HTERT RPE-1 (cell line): ENCODE results near the gene PACRG.

Experiments
- in situ Hi-C: fragments of 300-500 bp; cut with MboI; formaldehyde crosslinking; loops from 4 replicates; pipeline ENCODE4 v1.14.3; 2020; ENCODE audit warnings: low sequenced_read_pairs

Gene PACRG

DNA sequence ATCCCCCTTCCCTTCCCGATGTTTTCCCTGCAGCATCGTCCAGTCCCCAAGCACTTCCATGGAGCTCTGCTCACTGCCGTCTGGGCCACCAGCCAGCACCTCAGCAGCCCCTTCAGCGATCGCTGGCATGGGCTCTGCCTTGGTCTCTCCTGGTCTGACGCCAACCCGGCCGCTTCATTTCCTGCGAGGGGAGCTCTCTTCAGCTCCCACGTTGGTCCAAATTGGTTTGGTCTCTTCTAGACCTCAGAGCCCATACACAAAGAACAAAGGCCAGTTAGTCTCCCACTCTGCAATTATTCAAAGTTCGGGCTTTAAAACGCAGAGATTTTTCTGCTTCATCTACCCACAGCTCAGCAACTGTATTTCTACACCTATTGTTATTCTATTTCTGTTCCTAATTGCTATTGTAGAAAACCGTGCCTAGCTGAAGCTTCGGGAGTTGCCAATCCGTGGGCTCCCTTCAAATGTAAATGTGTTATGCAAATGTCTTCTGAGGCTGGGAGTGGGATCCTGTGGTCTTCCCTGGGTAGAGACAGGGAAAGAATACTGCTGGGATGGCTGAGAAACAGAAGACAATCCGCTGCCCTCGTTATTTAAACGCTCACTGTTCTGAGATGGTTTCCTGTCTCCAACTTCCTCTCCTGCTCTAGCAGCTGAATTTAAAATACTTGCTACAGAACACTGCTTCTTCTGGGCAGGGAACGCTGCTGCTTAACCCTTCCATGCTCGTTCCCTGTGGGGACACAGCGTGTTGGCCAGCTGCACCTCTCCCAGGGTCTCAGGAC is 532.5 kb downstream of the PACRG start:
- in situ Hi-C loops = no loop called here

DNA sequence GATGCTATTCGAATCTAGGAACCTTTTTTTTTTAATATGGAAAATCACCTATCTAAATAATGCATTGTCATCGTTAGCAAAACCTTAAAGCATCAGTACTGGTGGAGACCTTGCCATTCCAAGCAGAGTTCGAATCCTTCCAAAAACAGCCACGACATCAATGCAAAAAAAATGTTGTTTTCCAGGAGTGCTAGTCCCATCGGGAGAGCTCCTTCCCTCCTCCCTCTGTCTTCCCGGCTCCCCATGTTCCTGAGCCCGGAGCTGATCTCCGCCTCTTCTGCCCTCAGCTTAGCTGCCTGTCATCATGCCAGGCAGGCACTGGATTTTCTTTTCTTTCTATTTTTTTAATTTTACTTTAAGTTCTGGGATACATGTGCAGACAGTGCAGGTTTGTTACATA is 533.1 kb downstream of the PACRG start:
- in situ Hi-C loops = no loop called here

DNA sequence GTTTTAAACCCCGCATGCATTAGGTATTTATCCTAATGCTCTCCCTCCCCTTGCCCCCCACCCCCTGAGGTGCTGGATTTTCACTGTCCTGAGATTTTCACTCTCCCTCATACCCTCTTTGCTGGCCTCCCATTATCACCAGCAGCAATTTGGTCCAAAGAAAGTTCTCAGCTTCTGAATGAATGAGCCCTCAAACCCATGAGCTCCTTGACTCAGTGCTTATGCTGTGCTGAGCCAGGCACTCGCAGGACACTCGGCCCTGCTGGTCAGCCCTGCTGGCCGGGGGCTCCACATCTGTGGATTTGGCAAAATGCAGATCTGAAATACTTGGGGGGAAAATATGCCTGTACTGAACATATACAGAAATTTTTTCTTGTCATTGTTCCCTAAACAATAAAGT is 533.6 kb downstream of the PACRG start:
- in situ Hi-C loops = no loop called here

DNA sequence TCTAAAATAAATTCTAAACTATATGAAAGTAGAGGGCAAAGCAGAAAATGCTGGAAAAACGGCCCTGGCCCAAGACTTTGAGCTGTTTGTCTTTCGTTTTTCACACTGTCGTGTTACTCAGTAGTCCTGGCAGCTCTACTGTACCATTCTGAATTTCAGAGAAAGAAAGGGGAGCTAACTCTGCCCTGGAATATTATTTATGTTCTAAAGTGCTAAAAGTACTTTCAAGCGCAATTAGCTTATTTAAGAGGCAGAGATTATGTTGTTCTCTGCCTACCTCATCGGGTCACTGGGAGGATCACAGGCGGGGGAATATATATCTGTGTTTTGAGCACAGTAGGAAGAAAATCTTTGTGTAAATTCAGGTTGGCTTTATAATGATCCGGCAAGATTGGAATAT is 534.3 kb downstream of the PACRG start:
- in situ Hi-C loops = no loop called here

DNA sequence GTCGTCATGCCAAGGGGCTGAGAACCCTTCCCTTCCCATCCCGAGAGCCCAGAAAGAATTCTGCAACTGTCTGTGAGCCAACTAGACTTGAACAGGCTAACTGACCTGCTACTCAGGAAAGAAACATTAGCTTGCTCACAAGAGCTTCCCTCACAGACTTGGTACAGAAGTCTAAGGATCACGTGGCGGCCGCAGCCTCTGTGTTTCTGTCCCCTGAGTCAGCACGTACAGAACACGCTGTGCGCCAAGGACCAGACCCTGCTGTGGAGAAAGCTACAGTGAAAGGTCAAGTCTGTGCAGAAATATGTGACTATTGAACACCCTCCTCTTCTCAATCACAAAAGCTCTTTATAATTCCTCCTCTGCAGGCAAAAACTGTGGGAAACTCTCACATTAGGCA is 535.4 kb downstream of the PACRG start:
- in situ Hi-C loops = no loop called here

DNA sequence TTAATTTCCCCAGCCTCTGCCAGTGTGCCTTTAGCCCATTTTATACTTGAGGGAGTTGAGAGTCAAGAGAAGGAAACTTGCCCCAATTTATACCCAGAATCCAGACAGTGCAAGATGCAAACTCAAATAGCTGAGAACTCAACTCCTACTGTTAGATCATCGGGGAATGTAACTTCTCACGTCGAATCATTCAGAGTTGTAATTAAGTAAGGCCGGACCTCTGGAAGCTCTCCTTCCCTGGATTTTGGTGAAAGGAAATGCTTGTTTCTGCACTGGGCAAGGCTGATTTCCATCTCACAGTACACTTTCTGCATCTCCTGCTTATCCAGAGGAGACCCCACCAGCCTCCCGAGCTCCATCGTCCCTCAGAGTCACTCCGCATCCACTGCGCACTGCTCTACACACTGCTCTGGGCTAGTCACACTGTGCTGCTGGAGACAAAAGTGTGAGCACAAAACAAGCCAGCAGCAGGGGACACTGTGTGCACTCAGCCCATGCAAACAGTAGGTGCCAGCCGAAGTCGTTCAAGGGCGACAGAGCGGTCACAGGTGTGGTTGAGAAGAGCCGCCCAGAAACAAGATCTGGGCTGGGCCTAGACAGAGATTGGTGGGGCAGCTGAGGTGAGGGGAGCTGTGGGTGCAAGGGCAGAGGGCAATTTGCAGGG is 536.4 kb downstream of the PACRG start:
- in situ Hi-C loops = no loop called here

DNA sequence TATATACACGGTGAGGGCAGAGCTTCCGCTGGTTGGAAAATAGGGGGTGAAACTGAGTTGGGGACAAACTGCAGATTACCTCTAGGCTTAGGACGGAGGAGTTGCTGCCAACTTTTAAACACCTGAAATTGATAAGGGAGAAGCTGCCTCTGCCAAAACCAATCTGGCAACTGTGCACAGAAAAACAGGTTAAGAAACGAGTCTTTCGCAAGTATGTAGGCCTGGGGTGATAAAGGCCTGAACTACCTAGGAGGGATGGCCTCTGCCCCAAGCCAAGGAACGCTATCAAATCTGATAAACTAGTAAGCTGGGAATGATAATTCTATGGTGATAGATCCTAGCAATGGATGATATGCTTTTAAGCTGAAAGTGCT is 536.9 kb downstream of the PACRG start:
- in situ Hi-C loops = no loop called here

DNA sequence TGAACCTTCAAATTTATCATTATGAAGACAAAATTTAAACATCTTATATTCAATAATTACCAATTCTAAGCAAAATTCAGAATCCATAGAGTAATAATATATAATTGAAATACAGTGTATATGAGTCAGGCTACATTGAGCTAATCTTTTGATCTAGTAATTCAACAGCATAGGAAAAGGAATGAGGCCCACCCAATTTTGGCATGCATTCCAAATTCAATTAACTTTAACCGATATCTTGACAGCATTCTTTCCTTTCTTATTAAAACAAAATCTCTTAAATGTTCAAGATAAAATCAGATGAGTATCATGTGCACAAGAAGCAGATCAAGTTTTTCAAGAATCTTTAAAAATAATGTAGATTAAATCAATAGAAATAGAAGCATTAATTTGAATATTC is 553.9 kb downstream of the PACRG start:
- in situ Hi-C loops = no loop called here

DNA sequence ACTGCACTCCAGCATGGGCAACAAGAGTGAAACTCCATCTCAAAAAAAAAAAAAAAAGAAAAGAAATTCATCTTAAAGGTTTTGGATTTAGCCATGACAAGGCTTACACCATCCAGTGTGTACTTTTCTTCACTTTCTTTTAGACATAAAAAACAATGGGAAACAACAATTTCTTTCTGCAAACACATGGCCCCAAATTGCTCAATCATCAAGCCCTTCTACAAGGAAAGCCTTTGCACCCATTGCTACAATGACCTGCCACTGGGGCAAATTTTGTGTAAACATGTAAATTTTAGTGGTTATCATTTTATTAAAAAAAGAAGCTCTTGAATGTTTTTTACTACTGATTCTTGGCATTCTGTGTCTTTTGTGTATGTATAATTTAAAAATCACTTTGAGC is 554.9 kb downstream of the PACRG start:
- in situ Hi-C loops = no loop called here

DNA sequence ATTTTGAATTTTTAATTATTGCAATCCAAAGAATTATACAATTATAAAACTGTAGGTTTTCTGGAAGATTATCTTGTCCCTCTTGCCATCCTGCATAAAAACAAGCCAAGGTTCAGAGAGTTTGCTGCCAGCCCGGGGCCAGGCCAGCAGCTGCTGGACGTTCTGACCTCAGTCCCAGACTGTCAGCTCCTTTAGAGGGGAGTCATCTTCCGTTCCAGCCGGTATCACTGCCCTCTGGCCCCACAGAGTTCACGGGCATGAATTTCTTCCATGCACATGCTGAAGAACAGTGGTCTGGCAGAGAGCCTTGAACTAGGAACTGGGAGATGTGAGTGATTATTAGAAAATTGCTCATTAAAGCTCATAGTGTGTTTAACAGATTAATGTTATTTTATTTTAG is 556.4 kb downstream of the PACRG start:
- in situ Hi-C loops = no loop called here

DNA sequence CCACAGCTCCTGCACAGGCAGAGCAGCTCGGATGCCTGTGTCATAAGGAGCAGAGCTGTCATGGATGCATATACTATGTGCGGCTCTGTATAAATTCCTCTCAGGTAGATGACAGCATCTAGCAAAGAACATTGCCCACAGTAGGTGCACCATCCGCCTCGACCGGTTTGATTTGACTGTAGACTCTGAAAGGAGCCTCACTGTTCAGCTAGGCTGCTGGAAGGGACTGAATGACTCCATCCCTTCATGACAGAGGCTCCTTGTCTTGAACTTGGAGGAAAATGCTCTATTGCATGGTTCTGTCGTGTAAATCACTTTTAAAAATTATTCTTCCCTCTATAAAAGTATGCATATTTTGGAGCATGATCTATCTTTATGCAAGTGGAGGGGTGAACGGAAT is 557.9 kb downstream of the PACRG start:
- in situ Hi-C loops = no loop called here

DNA sequence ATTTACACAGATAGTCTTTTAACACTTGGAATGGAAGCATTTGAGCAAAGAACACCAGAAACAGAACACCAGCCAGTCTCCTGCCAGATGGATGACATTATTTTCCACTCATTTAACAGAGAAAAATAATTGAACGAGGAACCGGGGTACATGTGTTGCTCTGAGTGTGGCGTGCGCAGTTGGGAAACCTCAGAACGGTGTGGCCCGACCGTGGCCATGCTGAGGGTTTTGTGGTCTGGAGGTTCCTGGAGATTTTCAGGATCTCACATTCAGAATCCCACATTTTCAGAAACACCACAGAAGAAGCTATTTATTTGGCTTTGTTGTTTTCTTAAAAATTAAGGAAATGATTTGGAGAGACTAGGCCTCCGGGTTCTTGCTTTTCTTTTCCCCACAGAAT is 559.9 kb downstream of the PACRG start:
- in situ Hi-C loops = no loop called here

DNA sequence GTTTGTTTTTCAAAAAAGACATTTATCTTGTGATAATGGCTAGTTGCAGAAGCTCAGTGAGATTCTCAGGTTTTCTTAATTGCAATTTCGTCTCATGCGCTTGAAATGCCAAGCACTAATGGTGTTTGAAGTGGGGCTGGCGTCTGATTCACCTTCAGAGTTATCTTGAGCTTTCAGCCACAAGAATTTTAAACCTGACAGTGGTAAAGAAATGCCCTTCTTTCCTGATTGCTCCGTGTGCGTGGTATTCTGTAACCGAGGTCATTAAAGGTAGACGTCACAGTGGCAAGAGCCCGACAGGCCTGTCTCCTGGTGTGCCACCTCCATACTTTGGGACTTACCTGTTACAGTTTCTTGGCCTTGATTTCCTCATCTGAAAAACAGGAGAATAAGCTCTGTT is 560.3 kb downstream of the PACRG start:
- in situ Hi-C loops = no loop called here

DNA sequence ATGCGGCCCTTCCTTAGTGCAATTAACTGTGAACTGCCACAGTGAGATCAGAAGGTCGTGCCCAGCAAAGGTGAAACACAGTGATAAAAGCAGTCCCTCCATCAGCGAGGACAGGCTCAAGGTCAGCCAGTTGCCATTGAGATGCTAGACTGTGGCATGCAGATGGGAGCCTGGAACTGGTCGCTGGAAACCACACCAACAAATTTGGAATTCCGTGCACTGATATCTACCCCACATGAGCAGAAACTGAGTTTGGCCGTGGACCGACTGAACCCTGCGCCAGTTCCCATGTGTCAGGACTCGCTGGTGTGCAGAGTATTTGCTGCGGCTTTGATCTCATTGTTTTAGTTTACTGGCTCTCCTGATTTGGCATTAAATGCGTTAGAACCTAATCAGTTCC is 561.1 kb downstream of the PACRG start:
- in situ Hi-C loops = no loop called here

DNA sequence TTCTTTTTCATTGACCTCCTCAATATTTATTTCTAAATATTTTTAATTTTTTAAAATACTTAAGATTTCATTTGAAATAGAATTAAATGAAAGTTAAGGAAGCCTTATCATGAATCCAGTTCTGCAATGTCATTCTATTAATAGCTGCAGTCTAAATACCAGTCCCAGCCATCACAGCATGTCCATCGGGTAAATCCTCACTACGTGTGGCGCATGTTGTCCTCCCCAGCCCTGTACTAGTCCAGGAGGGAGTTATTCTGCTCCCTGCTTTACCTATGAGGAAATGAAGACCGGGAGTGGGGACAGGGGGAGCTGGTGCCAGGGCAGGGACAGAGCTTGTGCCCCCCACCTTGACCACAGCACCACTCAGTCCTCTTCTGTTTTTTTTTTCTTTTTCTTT is 561.7 kb downstream of the PACRG start:
- in situ Hi-C loops = no loop called here

DNA sequence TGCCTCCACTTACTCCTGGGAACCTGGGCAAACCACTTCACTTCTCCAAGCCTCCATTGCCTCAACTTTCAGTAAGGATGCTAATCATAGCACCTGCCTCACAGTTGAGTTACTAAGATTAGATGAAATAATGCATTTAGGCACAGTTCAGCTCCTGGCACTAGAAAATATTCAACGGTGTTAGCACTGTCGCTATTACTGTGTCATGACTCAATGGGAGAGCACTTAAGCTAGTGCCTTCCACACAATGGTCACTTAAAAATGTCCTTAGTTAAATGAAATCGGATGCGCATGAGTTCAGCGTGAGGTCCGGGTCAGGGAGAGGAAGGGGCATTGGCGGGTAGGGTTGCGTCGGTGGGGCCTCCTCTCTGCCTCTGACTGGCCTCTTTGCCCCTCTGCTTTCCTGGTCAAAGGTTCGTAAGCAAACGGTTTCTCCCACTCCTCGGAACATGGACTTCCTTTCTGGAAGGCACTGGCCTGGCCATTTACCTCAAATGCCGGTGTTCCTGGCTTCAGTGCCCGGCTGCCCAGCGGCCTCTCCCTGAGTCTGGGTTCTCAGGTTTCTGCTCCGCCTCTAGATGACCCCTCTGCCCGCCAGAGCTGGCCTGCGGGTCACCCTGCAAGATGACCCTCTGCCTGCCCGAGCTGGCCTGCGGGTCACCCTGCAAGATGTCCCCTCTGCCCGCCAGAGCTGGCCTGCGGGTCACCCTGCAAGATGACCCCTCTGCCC is 562.9 kb downstream of the PACRG start:
- in situ Hi-C loops = no loop called here

DNA sequence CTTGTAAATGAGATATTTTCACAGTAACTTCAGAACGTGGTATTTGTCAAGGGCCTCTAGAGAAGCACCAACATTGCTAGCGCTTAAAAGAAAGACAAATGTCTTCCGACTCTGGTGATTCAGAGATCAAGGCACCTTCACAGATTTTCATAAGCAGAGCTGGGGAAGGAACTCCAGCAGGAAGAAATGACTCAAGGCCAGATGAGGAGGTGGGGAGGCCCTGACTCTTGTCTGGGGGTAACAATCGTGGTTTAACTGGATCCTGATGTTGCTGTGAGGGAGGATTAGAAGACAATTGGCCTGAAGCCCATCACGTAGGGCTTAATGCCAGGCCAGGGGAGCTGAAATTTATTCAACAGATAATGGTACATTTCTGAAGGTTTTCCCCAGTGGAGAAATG is 563.8 kb downstream of the PACRG start:
- in situ Hi-C loops = no loop called here

DNA sequence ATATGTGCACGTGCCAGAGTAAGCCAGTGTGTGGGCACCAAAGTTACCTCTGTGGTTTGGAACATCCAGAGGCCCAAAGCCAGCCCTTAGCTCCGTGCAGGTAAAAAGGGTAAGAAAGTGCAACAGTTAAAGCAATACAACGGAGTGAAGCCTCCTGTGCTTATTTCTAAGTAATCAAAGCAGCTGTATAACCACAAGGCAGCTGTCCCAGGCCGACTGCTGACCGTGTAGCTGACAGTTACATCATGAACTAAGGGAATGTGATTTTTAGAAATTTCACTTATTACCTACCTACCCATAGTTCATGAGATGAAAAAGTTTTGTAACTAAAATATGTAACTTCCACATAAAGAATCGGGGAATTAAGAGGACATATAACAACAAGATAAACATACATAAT is 565.5 kb downstream of the PACRG start:
- in situ Hi-C loops = no loop called here

DNA sequence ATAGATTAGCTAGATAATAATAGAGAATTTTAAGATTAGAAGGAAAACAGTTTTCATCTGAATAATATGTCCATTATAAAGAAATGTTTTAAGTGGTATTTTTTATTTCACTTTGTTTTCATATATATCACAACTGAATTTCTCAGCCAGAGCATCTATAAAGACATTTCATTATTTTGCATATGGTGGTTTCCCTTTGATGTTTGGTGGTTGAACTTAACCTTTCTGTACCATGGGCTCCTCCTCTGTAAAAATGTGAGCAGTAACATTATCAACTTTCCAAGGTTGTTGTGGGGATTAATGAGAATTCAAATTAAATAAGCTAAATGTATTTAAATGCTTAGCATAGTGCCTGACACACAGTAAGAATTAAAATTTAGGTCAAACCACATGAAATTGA is 567.0 kb downstream of the PACRG start:
- in situ Hi-C loops = no loop called here

DNA sequence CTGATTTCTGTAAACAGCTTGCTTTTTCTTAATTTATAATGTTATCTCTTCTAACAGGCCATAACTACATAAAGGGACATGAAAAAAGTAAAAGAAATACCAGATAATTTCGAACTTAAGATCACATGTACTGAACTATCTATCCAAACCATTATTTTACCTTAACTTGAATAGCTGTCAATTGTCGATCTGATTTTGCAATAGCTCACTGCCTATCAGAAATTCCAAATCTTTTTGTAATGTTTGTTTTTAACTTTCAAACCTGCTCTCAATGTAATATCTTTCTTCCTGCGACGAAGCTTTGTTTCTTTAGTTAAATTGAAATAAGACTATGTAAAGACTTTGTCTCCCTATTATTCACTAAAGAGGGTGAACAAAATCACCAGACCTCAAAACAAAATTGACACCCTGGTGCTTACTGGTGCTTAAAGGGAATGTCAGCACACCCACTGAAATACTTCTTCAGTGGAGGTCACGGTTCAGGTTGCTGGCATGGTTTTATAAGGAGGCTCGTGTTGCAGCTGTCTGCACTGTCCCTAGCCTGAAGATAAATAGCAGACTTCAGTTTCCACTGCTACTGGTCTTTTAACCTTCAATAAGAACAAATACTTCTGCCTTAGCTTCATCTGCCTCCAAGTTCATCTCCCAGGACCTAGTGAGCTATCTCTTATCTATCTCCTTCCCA is 569.2 kb downstream of the PACRG start:
- in situ Hi-C loops = no loop called here

DNA sequence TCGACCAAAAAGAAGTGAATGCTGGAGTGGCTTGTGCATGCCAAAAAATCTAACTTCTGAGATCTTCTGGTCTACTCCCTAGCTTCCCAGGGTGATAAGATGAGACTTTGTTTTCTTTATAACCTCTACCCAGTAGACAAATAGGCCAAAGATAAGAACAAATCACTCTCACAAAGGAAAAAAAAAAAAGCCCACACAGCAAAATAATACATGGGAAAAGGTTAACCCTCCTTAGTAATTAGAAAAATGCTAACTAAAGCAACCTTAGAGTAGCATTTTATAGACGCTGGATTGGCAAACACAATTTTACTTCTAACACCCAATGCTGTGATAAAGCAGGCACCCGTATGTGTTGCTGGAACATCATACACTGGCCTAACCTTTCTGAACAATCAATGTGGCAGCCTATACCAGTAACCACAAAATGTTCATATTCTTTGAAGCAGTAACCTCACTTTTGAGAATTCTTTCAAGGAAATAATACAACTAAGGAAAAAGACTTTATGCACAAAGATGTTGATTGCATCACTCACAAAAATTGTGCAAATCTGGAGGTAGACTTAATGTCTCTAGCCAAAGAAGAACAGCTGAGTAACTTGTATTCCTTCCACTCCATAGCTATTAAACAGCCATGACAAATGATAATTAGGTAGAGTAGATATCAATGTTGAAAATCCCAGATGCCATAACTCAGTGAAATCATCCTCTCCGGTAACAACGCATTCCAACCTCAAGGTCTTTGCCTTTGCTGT is 570.5 kb downstream of the PACRG start:
- in situ Hi-C loops = no loop called here
